ENCODE results near the gene MSN.
A peak's percentile ranks its signal among the peaks of the same experiment; 100 is the strongest.

The MSN gene

GRCh38 chrX:65706041-65706828 is 38.8 kb downstream of the MSN start:
- H3K79me2 ChIP-seq (ENCODE audit: insufficient read depth, low read length), result peaks cover 13% of the 10 kb centered on the region; the same call in 1 of the 2 replicates
- peak overlapping the region; percentile 18 for H3K27ac ChIP-seq (ENCODE audit: low read depth, low read length, poor library complexity, severe bottlenecking)

DNA sequence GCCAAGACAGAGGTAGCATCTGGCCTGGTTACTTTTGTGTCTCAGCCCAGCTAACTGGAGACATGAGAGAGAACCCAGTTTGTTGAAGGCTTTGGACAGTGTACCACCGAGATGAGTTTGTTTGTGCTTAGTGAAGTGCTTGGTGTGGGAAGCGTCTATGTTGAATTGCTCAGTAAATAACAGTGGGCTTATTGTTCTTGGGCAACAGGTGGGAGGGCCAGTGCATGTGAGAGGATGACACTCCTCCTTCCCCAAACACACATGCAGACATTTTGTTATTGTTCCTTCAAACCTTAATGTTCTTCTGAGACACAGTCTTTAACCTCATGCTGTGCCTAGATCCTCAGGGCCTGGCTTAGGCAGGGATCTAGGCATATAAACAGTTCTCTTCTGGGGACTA is 39.7 kb downstream of the MSN start:
- Histone ChIP-seq H2AFZ (ENCODE audit: low read length) (no peak overlapping the region), H3K9me3 (ENCODE audit: low read length) (no peaks in the 10 kb centered on the region), H3K9me2 (ENCODE audit: low read depth, low read length) (no peaks in the 10 kb centered on the region), H3K4me1 (ENCODE audit: insufficient read depth, low read length, severe bottlenecking) (peaks cover 39% of the 10 kb centered on the region), H3K79me2 (ENCODE audit: insufficient read depth, low read length) (peaks cover 18% of the 10 kb centered on the region), H4K20me1 (ENCODE audit: insufficient read depth, low read length) (no peaks in the 10 kb centered on the region), H3K4me2 (ENCODE audit: low read length) (no peak overlapping the region), H3F3A (ENCODE audit: insufficient read depth, low read length) (no peaks in the 10 kb centered on the region), H3K27me3 (ENCODE audit: insufficient read depth, low read length) (no peaks in the 10 kb centered on the region), H3K9ac (ENCODE audit: low read length) (no peak overlapping the region), H3K27ac (ENCODE audit: low read depth, low read length, poor library complexity, severe bottlenecking) (peak overlapping the region; percentile 18), H3K4me3 (ENCODE audit: low read depth, low read length, poor library complexity, severe bottlenecking) (no peak overlapping the region), H3K36me3 (ENCODE audit: insufficient read depth, low read length) (peaks cover 9% of the 10 kb centered on the region; the same call in 1 of the 2 replicates)
- TF ChIP-seq, protein P1, sequence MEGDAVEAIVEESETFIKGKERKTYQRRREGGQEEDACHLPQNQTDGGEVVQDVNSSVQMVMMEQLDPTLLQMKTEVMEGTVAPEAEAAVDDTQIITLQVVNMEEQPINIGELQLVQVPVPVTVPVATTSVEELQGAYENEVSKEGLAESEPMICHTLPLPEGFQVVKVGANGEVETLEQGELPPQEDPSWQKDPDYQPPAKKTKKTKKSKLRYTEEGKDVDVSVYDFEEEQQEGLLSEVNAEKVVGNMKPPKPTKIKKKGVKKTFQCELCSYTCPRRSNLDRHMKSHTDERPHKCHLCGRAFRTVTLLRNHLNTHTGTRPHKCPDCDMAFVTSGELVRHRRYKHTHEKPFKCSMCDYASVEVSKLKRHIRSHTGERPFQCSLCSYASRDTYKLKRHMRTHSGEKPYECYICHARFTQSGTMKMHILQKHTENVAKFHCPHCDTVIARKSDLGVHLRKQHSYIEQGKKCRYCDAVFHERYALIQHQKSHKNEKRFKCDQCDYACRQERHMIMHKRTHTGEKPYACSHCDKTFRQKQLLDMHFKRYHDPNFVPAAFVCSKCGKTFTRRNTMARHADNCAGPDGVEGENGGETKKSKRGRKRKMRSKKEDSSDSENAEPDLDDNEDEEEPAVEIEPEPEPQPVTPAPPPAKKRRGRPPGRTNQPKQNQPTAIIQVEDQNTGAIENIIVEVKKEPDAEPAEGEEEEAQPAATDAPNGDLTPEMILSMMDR (IDR thresholded peaks at IDR 0.05; ENCODE audit: low read length), result no peak
- TF ChIP-seq EZH2 (IDR thresholded peaks at IDR 0.05; ENCODE audit: borderline replicate concordance, low read length), result no peak

More at GRCh38 chrX:65706041-65706828, 38.8 kb downstream of the MSN start:
- H3K4me3 ChIP-seq (ENCODE audit: low read depth, low read length, poor library complexity, severe bottlenecking), result no peak overlapping the region
- no peaks in the 10 kb centered on the region for H3K27me3 ChIP-seq (ENCODE audit: insufficient read depth, low read length)
- H2AFZ ChIP-seq (ENCODE audit: low read length), result no peak overlapping the region
- H4K20me1 ChIP-seq (ENCODE audit: insufficient read depth, low read length), result no peaks in the 10 kb centered on the region
- no peak for TF ChIP-seq EZH2 (IDR thresholded peaks at IDR 0.05; ENCODE audit: borderline replicate concordance, low read length)
- TF ChIP-seq, protein P1 (IDR thresholded peaks at IDR 0.05; ENCODE audit: low read length), result no peak
- no peaks in the 10 kb centered on the region for H3K9me2 ChIP-seq (ENCODE audit: low read depth, low read length)
- H3K36me3 ChIP-seq (ENCODE audit: insufficient read depth, low read length), result peaks cover 14% of the 10 kb centered on the region; the same call in 1 of the 2 replicates
- no peaks in the 10 kb centered on the region for H3K9me3 ChIP-seq (ENCODE audit: low read length)
- peaks cover 39% of the 10 kb centered on the region for H3K4me1 ChIP-seq (ENCODE audit: insufficient read depth, low read length, severe bottlenecking)
- H3K4me2 ChIP-seq (ENCODE audit: low read length), result no peak overlapping the region; the same call in 1 of the 2 replicates
- no peaks in the 10 kb centered on the region for H3F3A ChIP-seq (ENCODE audit: insufficient read depth, low read length)
- no peak overlapping the region for H3K9ac ChIP-seq (ENCODE audit: low read length)

DNA sequence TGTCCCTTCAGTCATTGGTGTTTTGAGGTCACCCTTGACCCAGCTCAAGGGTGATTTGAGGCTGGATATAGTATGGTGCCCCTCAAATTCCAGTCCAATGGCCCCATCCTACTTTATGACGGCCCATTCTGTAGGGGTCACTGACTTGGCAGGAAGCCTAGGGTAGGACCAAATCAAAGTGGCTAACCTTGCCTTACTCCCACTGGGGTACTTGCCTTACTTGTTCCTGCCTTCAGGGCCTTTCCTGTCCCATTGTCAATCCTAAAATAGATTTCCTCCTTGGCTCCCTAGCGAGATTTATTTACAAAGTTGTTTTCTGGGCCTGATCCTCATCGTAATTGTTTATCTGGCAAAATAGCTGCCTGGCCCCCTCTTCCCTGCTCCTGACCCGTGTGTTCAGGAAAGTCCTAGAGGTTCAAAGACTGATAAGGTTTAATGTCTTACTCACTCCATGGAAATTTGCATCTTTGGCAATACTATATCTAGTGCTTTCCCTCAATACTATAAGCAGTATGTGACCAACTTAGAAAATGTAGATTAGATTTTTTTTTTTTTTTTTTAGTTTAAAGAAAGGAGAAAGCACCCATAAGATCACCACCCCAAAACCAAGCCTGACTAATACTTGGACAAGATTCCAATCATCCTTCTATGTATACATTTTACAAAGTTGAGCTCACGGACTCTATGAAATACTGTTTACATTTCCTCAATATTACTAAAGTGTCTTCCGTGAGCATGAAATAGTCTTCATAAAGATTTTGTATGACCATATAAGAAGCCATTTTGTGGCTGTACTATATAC is 44.8 kb downstream of the MSN start:
- no peak overlapping the region for H2AFZ ChIP-seq (ENCODE audit: low read length)
- no peak overlapping the region for H3K27ac ChIP-seq (ENCODE audit: low read depth, low read length, poor library complexity, severe bottlenecking)
- no peaks in the 10 kb centered on the region for H3K27me3 ChIP-seq (ENCODE audit: insufficient read depth, low read length)
- no peak overlapping the region for H3K4me2 ChIP-seq (ENCODE audit: low read length)
- H3F3A ChIP-seq (ENCODE audit: insufficient read depth, low read length), result no peaks in the 10 kb centered on the region
- TF ChIP-seq, protein P1 (IDR thresholded peaks at IDR 0.05; ENCODE audit: low read length), result no peak
- no peak for TF ChIP-seq EZH2 (IDR thresholded peaks at IDR 0.05; ENCODE audit: borderline replicate concordance, low read length)
- H3K9me3 ChIP-seq (ENCODE audit: low read length), result no peaks in the 10 kb centered on the region
- no peak overlapping the region for H3K9ac ChIP-seq (ENCODE audit: low read length)
- H4K20me1 ChIP-seq (ENCODE audit: insufficient read depth, low read length), result no peaks in the 10 kb centered on the region
- H3K79me2 ChIP-seq (ENCODE audit: insufficient read depth, low read length), result peaks cover 39% of the 10 kb centered on the region
- H3K4me3 ChIP-seq (ENCODE audit: low read depth, low read length, poor library complexity, severe bottlenecking), result no peak overlapping the region
- H3K4me1 ChIP-seq (ENCODE audit: insufficient read depth, low read length, severe bottlenecking), result peaks cover 7% of the 10 kb centered on the region
- peaks cover 9% of the 10 kb centered on the region for H3K36me3 ChIP-seq (ENCODE audit: insufficient read depth, low read length)
- H3K9me2 ChIP-seq (ENCODE audit: low read depth, low read length), result no peaks in the 10 kb centered on the region

Measured in OCI-LY1 (cell line).